ENCODE results near the gene NRARP.
"Not testable (repeated sequence)": the region's sequence is repeated elsewhere in the genome, so short reads cannot be mapped to it uniquely, and the experiment has no call there.

The NRARP gene

DNA sequence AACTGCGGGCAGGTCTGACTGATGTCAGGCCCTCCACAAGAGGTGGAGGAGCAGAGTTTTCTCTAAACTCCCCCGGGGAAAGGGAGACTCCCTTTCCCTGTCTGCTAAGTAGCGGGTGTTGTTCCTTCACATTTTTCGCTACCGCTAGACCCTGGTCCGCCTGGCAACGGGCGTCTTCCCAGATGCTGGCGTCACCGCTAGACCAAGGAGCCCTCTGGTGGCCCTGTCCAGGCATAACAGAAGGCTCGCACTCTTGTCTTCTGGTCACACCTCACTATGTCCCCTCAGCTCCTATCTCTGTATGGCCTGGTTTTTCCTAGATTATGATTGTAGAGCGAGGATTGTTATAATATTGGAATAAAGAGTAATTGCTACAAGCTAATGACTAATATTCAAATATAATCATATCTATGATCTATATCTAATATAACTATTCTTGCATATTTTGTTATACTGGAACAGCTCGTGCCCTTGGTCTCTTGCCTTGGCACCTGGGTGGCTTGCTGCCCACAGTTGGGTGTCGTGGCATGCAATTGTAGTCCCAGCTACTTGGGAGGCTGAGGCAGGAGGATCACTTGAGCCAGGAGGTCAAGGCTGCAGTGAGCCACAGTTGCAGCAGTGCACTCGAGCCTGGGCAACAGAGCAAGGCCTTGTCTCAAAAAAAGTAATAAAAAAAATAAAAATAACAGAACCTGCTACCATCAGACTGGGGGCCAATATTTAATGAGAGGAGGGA is 39.7 kb downstream of the NRARP start:
- H3K27me3 ChIP-seq (ENCODE audit: control insufficient read depth in 1 of 2, insufficient read depth in 2 of 2, low read length in 2 of 2); H3K27ac ChIP-seq (ENCODE audit: low read depth, low read length); H3K4me1 ChIP-seq (ENCODE audit: control insufficient read depth in 1 of 2, insufficient read depth in 2 of 2, low read length in 2 of 2); H3K9ac ChIP-seq (ENCODE audit: low read depth in 1 of 2, low read length in 2 of 2); H3K4me3 ChIP-seq (ENCODE audit: low read depth in 1 of 2, low read length in 2 of 2); H3K9me3 ChIP-seq (ENCODE audit: control insufficient read depth in 1 of 2, low read length in 2 of 2): not testable (repeated sequence)
- peaks cover 14 to 46% of the 10 kb centered on the region in 2 donors for H3K36me3 ChIP-seq (ENCODE audit: control insufficient read depth in 1 of 2, insufficient read depth in 2 of 2, low read length in 2 of 2)

DNA sequence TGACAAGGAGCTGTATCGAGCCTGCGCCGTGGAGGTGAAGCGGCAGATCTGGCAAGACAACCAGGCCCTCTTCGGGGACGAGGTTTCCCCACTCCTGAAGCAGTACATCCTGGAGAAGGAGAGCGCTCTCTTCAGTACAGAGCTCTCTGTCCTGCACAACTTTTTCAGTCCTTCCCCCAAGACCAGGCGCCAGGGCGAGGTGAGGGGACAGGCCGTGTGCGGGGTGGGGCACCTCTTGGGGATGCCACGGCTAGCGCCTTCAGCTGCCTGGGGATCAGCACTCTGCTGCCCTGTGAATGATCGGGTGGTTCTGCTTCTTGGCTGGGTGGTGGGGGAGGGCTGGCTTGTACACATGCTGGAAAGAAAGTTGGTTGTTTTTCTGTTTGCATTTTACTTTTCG is 45.2 kb downstream of the NRARP start:
- peak overlapping the region; percentile 84 to 93 for H3K4me3 ChIP-seq (ENCODE audit: low read depth in 1 of 2, low read length in 2 of 2)
- H3K27ac ChIP-seq (ENCODE audit: low read depth, low read length): no peak overlapping the region
- H3K27me3 ChIP-seq (ENCODE audit: control insufficient read depth in 1 of 2, insufficient read depth in 2 of 2, low read length in 2 of 2): no peaks in the 10 kb centered on the region
- H3K36me3 ChIP-seq (ENCODE audit: control insufficient read depth in 1 of 2, insufficient read depth in 2 of 2, low read length in 2 of 2): peaks cover 5 to 21% of the 10 kb centered on the region in 2 donors
- peaks cover 21 to 33% of the 10 kb centered on the region in 2 donors for H3K4me1 ChIP-seq (ENCODE audit: control insufficient read depth in 1 of 2, insufficient read depth in 2 of 2, low read length in 2 of 2)
- H3K9ac ChIP-seq (ENCODE audit: low read depth in 1 of 2, low read length in 2 of 2): no peak overlapping the region
- no peaks in the 10 kb centered on the region for H3K9me3 ChIP-seq (ENCODE audit: control insufficient read depth in 1 of 2, low read length in 2 of 2)

DNA sequence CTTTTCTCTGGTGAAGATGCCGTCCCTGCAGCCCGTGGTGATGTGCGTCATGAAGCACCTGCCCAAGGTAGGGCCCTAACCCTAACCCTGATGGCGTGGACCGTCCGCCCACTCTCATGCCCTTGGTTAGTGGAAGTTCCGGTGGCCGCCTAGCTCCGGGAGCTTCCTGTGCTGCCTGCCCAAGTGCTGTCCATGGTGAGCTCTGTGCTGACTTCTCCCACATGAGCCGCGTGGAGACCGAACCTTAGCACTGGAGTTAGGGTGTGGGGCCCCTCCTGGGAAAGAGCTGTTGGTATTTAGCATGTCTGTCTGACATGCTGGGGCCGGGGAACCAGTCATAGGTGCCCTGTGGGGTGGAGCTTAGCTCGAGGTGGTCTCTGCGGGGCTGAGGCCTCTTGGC is 45.7 kb downstream of the NRARP start:
- Histone ChIP-seq H3K36me3 (ENCODE audit: control insufficient read depth in 1 of 2, insufficient read depth in 2 of 2, low read length in 2 of 2) (peaks cover 5 to 21% of the 10 kb centered on the region in 2 donors), H3K9ac (ENCODE audit: low read depth in 1 of 2, low read length in 2 of 2) (peak overlapping the region; percentile 65 to 85), H3K27ac (ENCODE audit: low read depth, low read length) (no peak overlapping the region), H3K27me3 (ENCODE audit: control insufficient read depth in 1 of 2, insufficient read depth in 2 of 2, low read length in 2 of 2) (no peaks in the 10 kb centered on the region), H3K4me1 (ENCODE audit: control insufficient read depth in 1 of 2, insufficient read depth in 2 of 2, low read length in 2 of 2) (peaks cover 21 to 33% of the 10 kb centered on the region in 2 donors), H3K4me3 (ENCODE audit: low read depth in 1 of 2, low read length in 2 of 2) (peak overlapping the region; percentile 84 to 93), H3K9me3 (ENCODE audit: control insufficient read depth in 1 of 2, low read length in 2 of 2) (no peaks in the 10 kb centered on the region)

DNA sequence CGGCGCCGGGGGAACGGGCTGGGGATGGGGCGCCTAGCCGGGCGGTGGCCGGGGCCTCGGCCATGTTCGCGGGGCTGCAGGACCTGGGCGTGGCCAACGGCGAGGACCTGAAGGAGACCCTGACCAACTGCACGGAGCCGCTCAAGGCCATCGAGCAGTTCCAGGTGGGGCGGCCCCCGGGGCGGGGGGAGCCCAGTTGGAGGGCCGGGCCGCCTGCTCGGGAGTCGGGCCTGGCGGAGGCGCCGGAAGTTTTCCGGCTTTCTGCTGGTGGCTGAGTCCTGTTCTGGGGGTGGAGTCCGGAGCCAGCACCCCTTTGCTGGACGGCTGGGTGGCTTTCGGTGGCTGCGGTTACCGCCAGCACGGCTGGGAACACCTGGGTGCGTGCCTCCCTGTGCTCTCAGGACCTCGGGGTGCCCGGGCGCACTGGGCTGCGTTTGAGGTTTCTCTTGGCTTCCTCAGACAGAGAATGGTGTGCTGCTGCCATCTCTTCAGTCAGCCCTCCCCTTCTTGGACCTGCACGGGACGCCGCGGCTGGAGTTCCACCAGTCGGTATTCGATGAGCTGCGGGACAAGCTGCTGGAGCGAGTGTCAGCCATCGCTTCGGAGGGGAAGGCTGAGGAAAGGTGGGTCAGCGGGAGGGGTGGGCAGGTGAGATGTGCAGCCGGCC is 46.5 kb downstream of the NRARP start:
- H3K9me3 ChIP-seq (ENCODE audit: control insufficient read depth in 1 of 2, low read length in 2 of 2): no peaks in the 10 kb centered on the region
- H3K4me3 ChIP-seq (ENCODE audit: low read depth in 1 of 2, low read length in 2 of 2): peak overlapping the region; percentile 84 to 93
- H3K9ac ChIP-seq (ENCODE audit: low read depth in 1 of 2, low read length in 2 of 2): peak overlapping the region; percentile 65 to 85
- no peaks in the 10 kb centered on the region for H3K27me3 ChIP-seq (ENCODE audit: control insufficient read depth in 1 of 2, insufficient read depth in 2 of 2, low read length in 2 of 2)
- H3K36me3 ChIP-seq (ENCODE audit: control insufficient read depth in 1 of 2, insufficient read depth in 2 of 2, low read length in 2 of 2): peaks cover 5 to 21% of the 10 kb centered on the region in 2 donors
- H3K27ac ChIP-seq (ENCODE audit: low read depth, low read length): peak overlapping the region; percentile 32
- peaks cover 21 to 33% of the 10 kb centered on the region in 2 donors for H3K4me1 ChIP-seq (ENCODE audit: control insufficient read depth in 1 of 2, insufficient read depth in 2 of 2, low read length in 2 of 2)

DNA sequence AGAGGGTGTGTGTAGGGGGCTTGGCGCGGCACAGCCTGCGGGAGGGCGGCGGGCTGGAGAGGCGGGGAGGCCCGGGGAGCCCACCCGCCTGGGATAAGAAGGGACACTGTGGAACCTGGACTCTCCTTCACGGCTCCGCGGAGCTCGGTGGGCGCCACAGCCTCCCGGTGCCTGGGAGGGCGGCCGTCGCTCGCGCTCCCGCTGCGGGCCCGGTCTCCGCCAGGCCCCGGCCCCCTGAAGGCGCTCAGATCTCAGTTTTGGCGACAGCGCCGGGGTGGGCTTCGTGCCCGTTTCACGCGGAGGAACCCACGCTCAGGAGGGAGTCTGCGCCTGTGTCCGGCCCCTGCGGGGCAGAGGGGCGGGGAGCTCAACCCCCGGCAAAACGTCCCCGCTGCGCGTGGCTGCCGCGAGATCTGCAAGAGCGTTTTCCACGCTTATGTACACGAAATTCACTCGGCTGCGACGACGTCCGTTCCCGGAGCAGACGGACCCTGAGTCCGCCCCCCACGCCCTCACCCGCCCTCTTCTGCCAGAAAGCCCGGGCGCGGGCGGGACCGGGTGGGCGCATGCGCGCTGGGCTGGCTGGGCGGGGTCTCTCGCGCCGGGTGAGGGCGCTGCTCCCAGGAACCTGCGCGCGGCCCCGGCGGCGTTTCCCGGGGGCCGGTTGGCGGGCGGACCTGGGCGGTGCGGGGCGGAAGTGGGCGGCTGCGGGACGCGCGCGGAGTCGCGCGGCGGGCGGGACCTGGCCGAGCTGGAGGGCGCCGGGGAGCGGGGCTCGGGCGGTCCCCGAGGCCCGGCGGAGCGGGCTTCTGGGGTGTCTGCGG is 47.2 kb downstream of the NRARP start, which contains the start of gene NELFB:
TSS of gene NELFB (plus strand) at position 704 of the 824 bp plus-strand sequence.
- peak within 1 kb of the TSS; percentile 63 for H3K27ac ChIP-seq (ENCODE audit: low read depth, low read length)
- H3K36me3 ChIP-seq (ENCODE audit: control insufficient read depth in 1 of 2, insufficient read depth in 2 of 2, low read length in 2 of 2): peaks cover 5 to 21% of the 10 kb centered on the region in 2 donors
- H3K9me3 ChIP-seq (ENCODE audit: control insufficient read depth in 1 of 2, low read length in 2 of 2): no peaks in the 10 kb centered on the region
- H3K4me1 ChIP-seq (ENCODE audit: control insufficient read depth in 1 of 2, insufficient read depth in 2 of 2, low read length in 2 of 2): peaks cover 21 to 33% of the 10 kb centered on the region in 2 donors
- H3K4me3 ChIP-seq (ENCODE audit: low read depth in 1 of 2, low read length in 2 of 2): peak within 1 kb of the TSS; percentile 84 to 93
- peak within 1 kb of the TSS; percentile 74 to 91 for H3K9ac ChIP-seq (ENCODE audit: low read depth in 1 of 2, low read length in 2 of 2)
- no peaks in the 10 kb centered on the region for H3K27me3 ChIP-seq (ENCODE audit: control insufficient read depth in 1 of 2, insufficient read depth in 2 of 2, low read length in 2 of 2)

DNA sequence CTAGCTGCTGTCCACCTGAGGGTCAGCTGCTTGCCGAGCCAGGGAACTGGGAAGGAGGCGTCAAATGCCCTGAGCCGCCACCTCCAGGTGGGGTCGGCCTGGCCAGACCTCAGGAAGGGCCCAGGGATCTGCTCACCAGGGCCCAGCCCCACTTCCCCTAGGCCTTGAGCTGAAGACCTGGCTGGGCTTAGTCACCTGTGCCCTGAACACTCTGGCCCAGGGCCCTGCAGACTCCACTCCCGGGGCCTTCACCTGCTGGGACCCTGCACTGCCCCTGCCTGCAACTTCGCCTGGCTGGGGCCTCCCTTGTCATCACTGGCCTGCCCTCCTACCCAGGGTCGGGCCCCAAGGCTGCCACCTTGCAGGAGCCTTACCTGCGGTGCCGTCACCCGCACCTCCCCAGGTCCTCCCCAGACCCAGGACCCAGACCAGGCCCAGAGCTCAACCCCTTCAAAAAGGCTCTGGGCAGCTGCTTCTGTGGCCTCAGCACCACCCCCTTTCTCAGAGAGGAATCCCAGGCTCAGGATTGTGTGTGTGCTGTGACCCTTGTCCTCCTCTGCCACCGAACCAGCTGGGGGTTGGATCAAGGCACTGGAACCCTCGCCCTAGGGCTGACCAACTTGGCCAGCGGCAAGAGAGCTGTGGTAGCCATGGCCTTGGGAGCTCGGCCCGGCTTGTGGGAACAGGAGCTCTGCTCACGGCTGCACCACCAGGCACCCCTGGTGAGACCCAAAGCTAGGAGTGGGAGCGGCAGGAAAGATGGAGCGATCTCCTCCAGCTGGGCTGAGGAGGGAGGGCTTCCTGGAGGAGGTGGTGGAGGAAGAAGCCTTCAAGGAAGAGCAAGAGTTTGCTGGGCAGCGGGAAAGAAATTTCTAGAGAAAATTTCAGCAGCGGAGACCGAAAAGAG is 48.1 kb downstream of the NRARP start:
- H3K36me3 ChIP-seq (ENCODE audit: control insufficient read depth in 1 of 2, insufficient read depth in 2 of 2, low read length in 2 of 2): peaks cover under 1 to 18% of the 10 kb centered on the region in 2 donors
- H3K4me3 ChIP-seq (ENCODE audit: low read depth in 1 of 2, low read length in 2 of 2): peak overlapping the region; percentile 78 to 79
- H3K27me3 ChIP-seq (ENCODE audit: control insufficient read depth in 1 of 2, insufficient read depth in 2 of 2, low read length in 2 of 2): no peaks in the 10 kb centered on the region
- no peaks in the 10 kb centered on the region for H3K9me3 ChIP-seq (ENCODE audit: control insufficient read depth in 1 of 2, low read length in 2 of 2)
- peak overlapping the region; percentile 63 for H3K27ac ChIP-seq (ENCODE audit: low read depth, low read length)
- H3K9ac ChIP-seq (ENCODE audit: low read depth in 1 of 2, low read length in 2 of 2): peak overlapping the region; percentile 74 to 91
- peaks cover 21 to 33% of the 10 kb centered on the region in 2 donors for H3K4me1 ChIP-seq (ENCODE audit: control insufficient read depth in 1 of 2, insufficient read depth in 2 of 2, low read length in 2 of 2)

DNA sequence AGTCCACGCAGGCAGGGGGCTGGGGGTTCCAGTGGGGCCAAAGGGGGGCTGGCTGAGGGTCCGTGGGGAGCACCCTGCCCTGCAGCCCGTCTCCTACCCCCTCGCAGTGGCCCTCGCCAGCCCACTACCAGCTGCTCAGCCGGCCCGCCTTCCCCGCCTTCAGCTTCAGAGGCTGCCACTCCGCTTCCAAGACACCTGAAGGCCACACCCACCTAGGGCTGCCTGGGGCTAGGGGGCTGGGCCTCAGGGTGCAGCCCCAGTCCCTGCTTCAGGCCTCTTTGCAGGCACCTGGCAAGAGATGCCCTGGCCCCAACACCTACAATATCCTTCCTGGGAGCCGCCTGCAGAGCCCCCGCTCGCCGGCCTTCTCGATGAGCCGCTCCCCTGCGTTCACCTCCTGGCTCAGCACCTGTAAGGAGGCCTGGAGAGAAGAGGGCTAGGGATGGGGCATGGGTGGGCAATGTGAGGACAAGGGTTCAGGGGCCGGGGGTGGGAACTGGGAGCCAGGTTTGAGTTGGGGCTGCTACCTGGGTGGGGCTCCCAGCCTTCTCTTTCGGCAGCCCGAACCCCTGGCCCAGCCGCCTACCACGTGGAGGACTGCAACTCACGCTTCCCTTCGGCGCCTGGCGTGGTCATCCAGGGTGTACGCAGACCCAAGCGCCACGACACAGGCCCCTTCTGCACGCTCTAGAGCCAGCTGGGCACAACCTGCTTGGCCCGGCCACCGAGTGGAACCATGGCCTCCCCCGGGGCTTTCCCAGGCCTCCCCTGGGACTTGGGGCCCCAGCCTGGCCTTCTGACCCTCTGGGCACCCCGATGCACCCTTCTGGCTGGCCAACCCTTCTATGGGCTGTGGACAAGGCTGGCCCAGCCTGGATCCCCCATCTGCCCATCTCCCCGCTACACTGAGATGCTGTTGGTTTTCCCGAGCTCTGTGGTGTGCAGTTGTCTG is 49.2 kb downstream of the NRARP start:
- no peaks in the 10 kb centered on the region for H3K9me3 ChIP-seq (ENCODE audit: control insufficient read depth in 1 of 2, low read length in 2 of 2)
- no peak overlapping the region for H3K4me3 ChIP-seq (ENCODE audit: low read depth in 1 of 2, low read length in 2 of 2)
- H3K27ac ChIP-seq (ENCODE audit: low read depth, low read length): no peak overlapping the region
- H3K27me3 ChIP-seq (ENCODE audit: control insufficient read depth in 1 of 2, insufficient read depth in 2 of 2, low read length in 2 of 2): no peaks in the 10 kb centered on the region
- H3K9ac ChIP-seq (ENCODE audit: low read depth in 1 of 2, low read length in 2 of 2): no peak overlapping the region
- peaks cover 21 to 33% of the 10 kb centered on the region in 2 donors for H3K4me1 ChIP-seq (ENCODE audit: control insufficient read depth in 1 of 2, insufficient read depth in 2 of 2, low read length in 2 of 2)
- H3K36me3 ChIP-seq (ENCODE audit: control insufficient read depth in 1 of 2, insufficient read depth in 2 of 2, low read length in 2 of 2): peaks cover 0 to 10% of the 10 kb centered on the region in 2 donors

DNA sequence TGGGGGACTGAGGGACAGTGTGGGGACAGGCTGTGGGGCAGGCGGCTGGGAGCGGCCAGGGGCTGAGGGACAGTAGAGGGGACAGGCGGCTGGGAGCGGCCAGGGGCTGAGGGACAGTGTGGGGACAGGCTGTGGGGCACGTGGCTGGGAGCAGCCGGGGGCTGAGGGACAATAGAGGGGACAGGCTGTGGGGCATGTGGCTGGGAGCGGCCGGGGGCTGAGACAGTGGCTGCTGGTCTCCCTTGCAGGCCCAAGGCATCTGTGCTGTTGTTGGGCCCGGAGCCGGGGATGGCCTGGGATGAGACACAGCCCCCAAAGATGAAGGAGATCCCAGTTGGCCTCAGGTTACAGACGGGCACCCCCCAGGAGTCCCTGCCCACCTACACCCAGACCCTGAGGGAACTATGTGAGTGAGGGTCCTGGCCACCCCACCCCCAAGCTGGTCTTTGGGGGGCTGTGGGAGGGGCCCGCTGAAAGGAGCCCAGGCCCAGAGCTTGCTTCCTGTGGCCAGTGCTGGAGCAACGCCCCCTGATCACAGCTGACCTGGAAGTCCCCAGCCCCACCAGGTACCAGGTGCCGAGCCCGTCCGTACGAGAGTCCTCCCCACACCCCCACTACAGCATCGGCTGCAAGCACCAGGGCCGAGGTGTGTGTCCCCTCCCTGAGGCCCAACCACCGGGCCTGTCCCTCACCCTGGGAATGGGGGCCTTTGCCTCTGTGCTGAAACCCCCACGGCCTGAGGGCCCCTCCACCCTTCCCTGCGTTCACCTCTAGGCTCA is 50.4 kb downstream of the NRARP start:
- no peaks in the 10 kb centered on the region for H3K27me3 ChIP-seq (ENCODE audit: control insufficient read depth in 1 of 2, insufficient read depth in 2 of 2, low read length in 2 of 2)
- H3K27ac ChIP-seq (ENCODE audit: low read depth, low read length): no peak overlapping the region
- peaks cover 0 to 6% of the 10 kb centered on the region in 2 donors for H3K36me3 ChIP-seq (ENCODE audit: control insufficient read depth in 1 of 2, insufficient read depth in 2 of 2, low read length in 2 of 2)
- peaks cover 18 to 29% of the 10 kb centered on the region in 2 donors for H3K4me1 ChIP-seq (ENCODE audit: control insufficient read depth in 1 of 2, insufficient read depth in 2 of 2, low read length in 2 of 2)
- H3K9me3 ChIP-seq (ENCODE audit: control insufficient read depth in 1 of 2, low read length in 2 of 2): no peaks in the 10 kb centered on the region
- no peak overlapping the region for H3K4me3 ChIP-seq (ENCODE audit: low read depth in 1 of 2, low read length in 2 of 2)
- H3K9ac ChIP-seq (ENCODE audit: low read depth in 1 of 2, low read length in 2 of 2): no peak overlapping the region
